ENCODE measurements around the gene LILRB2.

GRCh38 chr19:54317108-54317964 lies 36.4 kb upstream of the LILRB2 start:
- TF ChIP-seq CTCF (IDR thresholded peaks at IDR 0.05) (no peak), GABPA (IDR thresholded peaks at IDR 0.05; ENCODE audit: low read depth) (no peak), TAF1 (IDR thresholded peaks at IDR 0.05; ENCODE audit: borderline replicate concordance, low read depth, low read length) (no peak), EP300 (IDR thresholded peaks at IDR 0.05; ENCODE audit: borderline replicate concordance in 1 of 2, low read depth in 1 of 2, low read length in 1 of 2) (no peak), REST (IDR thresholded peaks at IDR 0.05; ENCODE audit: low read depth, low read length) (no peak), EZH2phosphoT487 (IDR thresholded peaks at IDR 0.05; ENCODE audit: borderline replicate concordance, low read depth) (no peak), POLR2AphosphoS5 (IDR thresholded peaks at IDR 0.05; ENCODE audit: low read depth, low read length) (no peak), ZBTB33 (IDR thresholded peaks at IDR 0.05; ENCODE audit: borderline replicate concordance, low read depth) (no peak)
